OCI-LY3 (cell line): ENCODE measurements around the gene ACTL7A.

ENCODE experiments used
- EZH2phosphoT487 ChIP-seq: fragments of 200-600 bp; shearing (Covaris generic); IDR thresholded peaks from 2 replicates; pipeline ENCODE4 v1.6.1; 2018; ENCODE audit warnings: antibody characterized with exemption, mixed run types, low read depth
- TF ChIP-seq, protein P1 (sequence below): fragments of 200-600, 300-600 bp; sonication (generic); IDR thresholded peaks from 2 replicates; pipeline ENCODE4 v1.5.1; 2014; ENCODE audit warnings: antibody characterized with exemption, low read length, low read depth

DNA sequence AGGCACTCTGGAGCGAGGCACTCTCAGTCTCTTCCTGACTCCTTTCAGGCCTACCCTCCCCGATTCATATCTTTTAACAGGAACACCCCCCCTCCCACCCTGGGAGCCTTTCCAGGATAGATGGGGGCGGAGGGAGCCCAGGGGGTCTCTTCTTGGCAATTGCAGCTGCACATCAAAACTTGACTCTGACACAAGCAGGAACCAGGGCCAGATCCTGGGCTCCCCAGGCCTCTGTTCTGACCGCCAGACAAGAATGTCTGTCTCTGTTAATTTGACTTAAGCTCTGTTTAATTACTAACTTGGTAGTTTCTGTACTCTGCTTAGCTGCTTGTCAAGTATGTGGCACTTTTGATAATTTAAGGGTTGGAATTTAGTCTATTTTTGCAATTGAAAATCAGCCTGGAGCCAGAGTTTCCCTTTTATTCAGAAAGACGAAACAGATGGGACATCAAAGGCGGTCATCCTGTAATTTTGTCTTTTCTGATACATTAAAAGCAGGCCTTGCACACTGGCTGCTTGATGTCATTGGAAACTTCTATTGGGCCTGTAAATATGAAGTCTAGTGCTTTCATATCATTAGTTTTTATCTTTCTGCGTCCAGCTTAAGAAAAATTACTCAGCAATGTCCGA, 49.6 kb upstream of the ACTL7A start:
- TF ChIP-seq, protein P1, sequence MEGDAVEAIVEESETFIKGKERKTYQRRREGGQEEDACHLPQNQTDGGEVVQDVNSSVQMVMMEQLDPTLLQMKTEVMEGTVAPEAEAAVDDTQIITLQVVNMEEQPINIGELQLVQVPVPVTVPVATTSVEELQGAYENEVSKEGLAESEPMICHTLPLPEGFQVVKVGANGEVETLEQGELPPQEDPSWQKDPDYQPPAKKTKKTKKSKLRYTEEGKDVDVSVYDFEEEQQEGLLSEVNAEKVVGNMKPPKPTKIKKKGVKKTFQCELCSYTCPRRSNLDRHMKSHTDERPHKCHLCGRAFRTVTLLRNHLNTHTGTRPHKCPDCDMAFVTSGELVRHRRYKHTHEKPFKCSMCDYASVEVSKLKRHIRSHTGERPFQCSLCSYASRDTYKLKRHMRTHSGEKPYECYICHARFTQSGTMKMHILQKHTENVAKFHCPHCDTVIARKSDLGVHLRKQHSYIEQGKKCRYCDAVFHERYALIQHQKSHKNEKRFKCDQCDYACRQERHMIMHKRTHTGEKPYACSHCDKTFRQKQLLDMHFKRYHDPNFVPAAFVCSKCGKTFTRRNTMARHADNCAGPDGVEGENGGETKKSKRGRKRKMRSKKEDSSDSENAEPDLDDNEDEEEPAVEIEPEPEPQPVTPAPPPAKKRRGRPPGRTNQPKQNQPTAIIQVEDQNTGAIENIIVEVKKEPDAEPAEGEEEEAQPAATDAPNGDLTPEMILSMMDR = no peak
- no peak for TF ChIP-seq EZH2phosphoT487
